CD1c-positive myeloid dendritic cell (primary cell): ENCODE measurements around the gene GOLGB1.

ENCODE experiments used
- DNase-seq: peaks from one replicate; pipeline ENCODE4 v3.0.0-alpha.2; 2016; ENCODE audit errors: extremely low spot score

Gene GOLGB1

GRCh38 chr3:121630355-121630754 is 119.2 kb downstream of the GOLGB1 start:
- DNase-seq, result no peak

GRCh38 chr3:121629601-121630000 is 119.9 kb downstream of the GOLGB1 start:
- DNase-seq, result no peak

GRCh38 chr3:121627622-121628021 is 121.9 kb downstream of the GOLGB1 start:
- no peak for DNase-seq

- DNase-seq, result no peak
These were observed 122.3 kb downstream of the GOLGB1 start for GRCh38 chr3:121627211-121627610.

GRCh38 chr3:121626495-121626894 is 123.0 kb downstream of the GOLGB1 start:
- DNase-seq, result no peak

GRCh38 chr3:121624147-121624899 is 125.2 kb downstream of the GOLGB1 start:
- DNase-seq, result no peak

GRCh38 chr3:121621491-121621890 is 128.1 kb downstream of the GOLGB1 start:
- no peak for DNase-seq

GRCh38 chr3:121619691-121620090 is 129.8 kb downstream of the GOLGB1 start:
- no peak for DNase-seq
